Psoas muscle (tissue), 8 donors: ENCODE measurements around the gene CTCF. TPM values are rescaled to one million over a fixed set of nuclear protein-coding genes. Genes with fewer than 3 reads are reported as not detected.

Source experiments
- ATAC-seq, 4 donors: fragments of 200-7000 bp; cut with Tn5 transposase; one replicate each; pipeline ENCODE4 v1.9.1; 2020; ENCODE audit warnings: moderate library complexity in 3 of 4, mild to moderate bottlenecking in 2 of 4
- DNase-seq, 2 donors: peaks; one replicate each; pipeline ENCODE4 v3.0.0-alpha.2; 2020
- H3K27ac ChIP-seq: fragments of 200-600 bp; one replicate; pipeline ENCODE4 v1.8.0; 2022
- H3K27me3 ChIP-seq, 3 donors: fragments of 200-600 bp in 1 of 3; one replicate each; pipeline versions ENCODE4 v1.6.1 to v1.8.0; 2013 to 2022; ENCODE audit warnings: low read length in 2 of 3, mild to moderate bottlenecking in 2 of 3, moderate library complexity in 1 of 3; ENCODE audit not compliant: insufficient read depth in 3 of 3
- H3K36me3 ChIP-seq, 2 donors: fragments of 200-600 bp in 1 of 2; one replicate each; pipeline versions ENCODE4 v1.6.1 to v1.8.0; 2013 to 2022; ENCODE audit warnings: low read depth in 1 of 2, mild to moderate bottlenecking in 1 of 2, moderate library complexity in 1 of 2; ENCODE audit not compliant: insufficient read depth in 1 of 2
- H3K4me1 ChIP-seq: fragments of 200-600 bp; one replicate; pipeline ENCODE4 v1.8.0; 2022
- H3K4me3 ChIP-seq: fragments of 200-600 bp; one replicate; pipeline ENCODE4 v1.8.0; 2022; ENCODE audit warnings: mild to moderate bottlenecking
- H3K9me3 ChIP-seq: fragments of 200-600 bp; one replicate; pipeline ENCODE4 v1.8.0; 2022
- CTCF ChIP-seq: fragments of 200-600 bp; IDR thresholded peaks from one replicate; pipeline ENCODE4 v1.8.0; 2022; ENCODE audit warnings: antibody characterized with exemption
- WGBS, 3 donors: extraction: QIAGEN DNeasy Blood & Tissue Kit; methylation state at CpG; one replicate each; pipeline versions ENCODE4 v1.1.6 to v1.1.7; 2013; 5-methylcytosine and 5-hydroxymethylcytosine counted together
- intact Hi-C, 2 donors: fragments of 100-400 bp; cut with DNase I; formaldehyde crosslinking; loops; one replicate each; pipeline versions ENCODE4 v1.11.0 to v1.14.2; 2022
- polyA plus RNA-seq, 3 donors: library from polyadenylated mRNA; stranded (reverse); fragments of 200-250 nt; gene quantifications; one replicate each; pipeline ENCODE4 v1.2.3, GENCODE V29; 2013
- total RNA-seq, 4 donors: library from RNA; stranded (reverse); fragmentation: NEBNext Ultra II Directional in 2 of 4; extraction: Animal tissue kit (Norgen Biotek cat#: 25700) in 2 of 4; gene quantifications; one replicate each; pipeline versions ENCODE4 v1.2.1 to v1.2.4, GENCODE V29; 2021 to 2023
- donor health status: healthy with polysubstance abuse.
- donor health status: DM: no; HTN: no; CAD: no; lungs with moderate emphysema.
- donor health status: Bipolar disorder and iron deficiency.
- donor health status: healthy.
- donor health status: DM: yes; HTN: yes; CAD: no.
- donor health status: DM: no; HTN: no; CAD: no.
- donor health status: DM: no; HTN: no; CAD: no.
- donor health status: DM: yes; HTN: yes; CAD: no.

Gene CTCF
- total and polyA plus RNA-seq, 7 donors: 17.7 to 44.7 (median 25.8) TPM

GRCh38 chr16:67632415-67633172, 70.3 kb downstream of the CTCF start:
- H3K4me3 ChIP-seq: no peak overlapping the region
- no peak overlapping the region for H3K27ac ChIP-seq
- no peaks in the 10 kb centered on the region for H3K9me3 ChIP-seq
- DNase-seq: no peak
- intact Hi-C loops: no loop called here
- no peak for ATAC-seq
- no peaks in the 10 kb centered on the region for H3K4me1 ChIP-seq
- TF ChIP-seq CTCF: no peak
- WGBS, 3 donors: 59 to 63% (median 61%) methylated on average over 7 of the region's 7 CpGs
- no peaks in the 10 kb centered on the region for H3K27me3 ChIP-seq
- H3K36me3 ChIP-seq: peaks cover 11 to 95% of the 10 kb centered on the region in 2 donors

DNA sequence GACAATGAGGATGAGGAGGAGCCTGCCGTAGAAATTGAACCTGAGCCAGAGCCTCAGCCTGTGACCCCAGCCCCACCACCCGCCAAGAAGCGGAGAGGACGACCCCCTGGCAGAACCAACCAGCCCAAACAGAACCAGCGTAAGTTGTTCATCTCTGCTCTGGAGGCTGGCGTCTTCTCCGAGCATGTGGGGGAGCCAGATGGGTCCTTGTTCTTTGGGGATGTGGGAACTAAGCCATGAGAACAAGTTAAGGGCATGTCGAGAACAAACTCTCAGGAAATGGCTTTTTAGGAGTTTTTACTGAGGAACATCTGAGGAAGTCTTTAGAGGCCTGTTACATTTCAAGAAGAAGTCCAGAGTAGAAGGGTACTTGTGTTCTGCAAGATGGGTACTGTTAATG, 74.4 kb downstream of the CTCF start:
- 84 to 89% (median 86%) methylated on average over 8 of the region's 8 CpGs for WGBS, 3 donors
- intact Hi-C loops: loop anchor here in 1 of 2 donors (2.0 kb wide), 1 partner anchor 20 kb away; no protein-coding TSS in a partner anchor

GRCh38 chr16:67637625-67638024, 75.3 kb downstream of the CTCF start:
- H3K27ac ChIP-seq: no peak overlapping the region
- peaks cover 14 to 65% of the 10 kb centered on the region in 2 donors for H3K36me3 ChIP-seq
- 81 to 82% (median 82%) methylated on average over 12 of the region's 12 CpGs for WGBS, 3 donors

More for the DNA sequence above, 74.4 kb downstream of the CTCF start:
- no peak for DNase-seq
- TF ChIP-seq CTCF: no peak
- no peak overlapping the region for H3K4me3 ChIP-seq
- H3K27me3 ChIP-seq: no peaks in the 10 kb centered on the region
- peaks cover 14 to 74% of the 10 kb centered on the region in 2 donors for H3K36me3 ChIP-seq
- H3K4me1 ChIP-seq: peaks cover 14% of the 10 kb centered on the region
- H3K27ac ChIP-seq: no peak overlapping the region
- no peaks in the 10 kb centered on the region for H3K9me3 ChIP-seq
- ATAC-seq: no peak

DNA sequence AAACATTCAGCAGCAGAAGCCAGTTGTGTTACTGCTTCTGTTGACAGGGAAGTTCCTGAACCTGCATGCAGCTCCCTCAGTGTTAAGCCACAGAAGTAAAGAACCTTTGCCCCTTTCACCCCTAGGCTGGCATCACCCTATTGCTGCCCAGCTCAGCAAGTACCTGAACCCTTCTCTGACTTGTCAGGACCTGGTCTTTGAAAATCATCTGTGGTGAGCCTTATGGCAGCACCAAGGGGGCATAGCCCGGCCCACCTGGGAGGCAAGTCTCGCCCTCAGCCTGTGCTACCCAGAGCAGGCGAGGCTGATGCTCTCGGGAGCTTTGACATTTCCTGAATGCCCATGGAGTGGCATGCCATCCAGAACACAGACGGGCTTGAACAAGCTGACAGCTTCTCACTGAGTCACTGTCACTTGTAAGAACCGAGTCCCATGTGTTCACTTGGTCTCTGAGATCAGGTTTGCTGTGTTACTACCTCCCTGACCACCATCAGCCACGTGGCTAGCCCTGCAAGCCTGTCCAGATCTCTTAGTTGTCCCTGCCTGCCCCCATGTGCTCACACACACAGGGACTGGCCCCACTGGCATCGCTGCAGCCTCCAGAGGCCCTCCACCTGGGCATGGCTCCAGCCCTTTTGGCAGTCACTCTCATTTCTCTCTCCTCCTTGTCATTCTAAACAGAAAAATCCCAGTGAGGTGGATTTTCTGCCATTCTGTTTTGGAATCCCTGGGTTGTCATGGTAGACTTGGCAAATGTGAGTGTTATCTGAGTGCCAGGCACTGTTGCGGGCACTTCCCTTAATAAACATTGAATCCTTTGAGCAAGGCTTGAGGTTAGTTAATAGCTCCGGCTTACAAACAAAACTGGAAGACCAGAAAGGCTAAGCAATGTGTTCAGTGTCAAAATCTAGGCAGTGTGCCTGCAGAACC, 79.7 kb downstream of the CTCF start:
- peaks cover 24% of the 10 kb centered on the region for H3K4me1 ChIP-seq
- no peak for TF ChIP-seq CTCF
- WGBS, 3 donors: 26 to 37% (median 30%) methylated on average over 10 of the region's 10 CpGs
- ATAC-seq (peak; percentile 85 to 94 (median 91)), DNase-seq (peak; percentile 64 to 87)
- H3K9me3 ChIP-seq: no peaks in the 10 kb centered on the region
- no peak overlapping the region for H3K4me3 ChIP-seq
- H3K27ac ChIP-seq: peak overlapping the region; percentile 83
- peaks cover 10 to 23% of the 10 kb centered on the region in 2 donors for H3K36me3 ChIP-seq
- peaks cover 0 to 21% (median 2%) of the 10 kb centered on the region in 3 donors for H3K27me3 ChIP-seq
- intact Hi-C loops: loop anchor here (5.0 kb wide), 2 partner anchors 80 to 95 kb away; partner anchors contain the start of gene CTCF (in 2 of the 2)

More at GRCh38 chr16:67637625-67638024, 75.3 kb downstream of the CTCF start:
- TF ChIP-seq CTCF: no peak
- Histone ChIP-seq H3K27me3 (no peaks in the 10 kb centered on the region), H3K9me3 (no peaks in the 10 kb centered on the region), H3K4me3 (no peak overlapping the region), H3K4me1 (peaks cover 22% of the 10 kb centered on the region)
- intact Hi-C loops: loop anchor here in 1 of 2 donors (2.0 kb wide), 1 partner anchor 19 kb away; no protein-coding TSS in a partner anchor
- DNase-seq (no peak), ATAC-seq (no peak)
